ENCODE results near the gene RASGRP4. TPM values are rescaled to one million over a fixed set of nuclear protein-coding genes. Genes with fewer than 3 reads are reported as not detected.
"Not testable (repeated sequence)": the region's sequence is repeated elsewhere in the genome, so short reads cannot be mapped to it uniquely, and the experiment has no call there.

The RASGRP4 gene
- total RNA-seq, 3 donors from 2014 or later = 0.55 to 2.3 (median 2.0) TPM

DNA sequence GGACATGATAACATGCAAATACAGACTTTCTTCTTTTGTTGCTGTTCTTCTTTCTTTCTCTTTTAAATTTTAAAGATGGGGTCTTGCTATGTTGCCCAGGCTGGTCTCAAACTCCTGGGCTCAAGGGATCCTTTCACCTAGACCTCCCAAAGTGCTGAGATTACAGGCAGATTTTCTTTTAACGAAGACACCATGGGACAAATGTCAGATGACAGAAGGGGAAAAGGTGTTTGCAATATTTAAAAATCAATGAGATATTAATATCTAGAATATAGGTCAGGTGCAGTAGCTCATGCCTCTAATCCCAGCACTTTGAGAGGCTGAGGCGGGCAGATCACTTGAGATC lies 3.8 kb upstream of the RASGRP4 start:
- ATAC-seq (no peak), DNase-seq (no peak)
- intact Hi-C loops (cut with DNase I, micrococcal nuclease) = no loop called here
- H3K36me3 ChIP-seq (ENCODE audit: low read depth) = no peaks in the 10 kb centered on the region
- no peak overlapping the region for H3K4me3 ChIP-seq
- TF ChIP-seq, protein P1, sequence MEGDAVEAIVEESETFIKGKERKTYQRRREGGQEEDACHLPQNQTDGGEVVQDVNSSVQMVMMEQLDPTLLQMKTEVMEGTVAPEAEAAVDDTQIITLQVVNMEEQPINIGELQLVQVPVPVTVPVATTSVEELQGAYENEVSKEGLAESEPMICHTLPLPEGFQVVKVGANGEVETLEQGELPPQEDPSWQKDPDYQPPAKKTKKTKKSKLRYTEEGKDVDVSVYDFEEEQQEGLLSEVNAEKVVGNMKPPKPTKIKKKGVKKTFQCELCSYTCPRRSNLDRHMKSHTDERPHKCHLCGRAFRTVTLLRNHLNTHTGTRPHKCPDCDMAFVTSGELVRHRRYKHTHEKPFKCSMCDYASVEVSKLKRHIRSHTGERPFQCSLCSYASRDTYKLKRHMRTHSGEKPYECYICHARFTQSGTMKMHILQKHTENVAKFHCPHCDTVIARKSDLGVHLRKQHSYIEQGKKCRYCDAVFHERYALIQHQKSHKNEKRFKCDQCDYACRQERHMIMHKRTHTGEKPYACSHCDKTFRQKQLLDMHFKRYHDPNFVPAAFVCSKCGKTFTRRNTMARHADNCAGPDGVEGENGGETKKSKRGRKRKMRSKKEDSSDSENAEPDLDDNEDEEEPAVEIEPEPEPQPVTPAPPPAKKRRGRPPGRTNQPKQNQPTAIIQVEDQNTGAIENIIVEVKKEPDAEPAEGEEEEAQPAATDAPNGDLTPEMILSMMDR (IDR thresholded peaks at IDR 0.05) = no peak
- H3K9me3 ChIP-seq = no peaks in the 10 kb centered on the region
- H3K4me1 ChIP-seq (ENCODE audit: low read depth) = no peaks in the 10 kb centered on the region

DNA sequence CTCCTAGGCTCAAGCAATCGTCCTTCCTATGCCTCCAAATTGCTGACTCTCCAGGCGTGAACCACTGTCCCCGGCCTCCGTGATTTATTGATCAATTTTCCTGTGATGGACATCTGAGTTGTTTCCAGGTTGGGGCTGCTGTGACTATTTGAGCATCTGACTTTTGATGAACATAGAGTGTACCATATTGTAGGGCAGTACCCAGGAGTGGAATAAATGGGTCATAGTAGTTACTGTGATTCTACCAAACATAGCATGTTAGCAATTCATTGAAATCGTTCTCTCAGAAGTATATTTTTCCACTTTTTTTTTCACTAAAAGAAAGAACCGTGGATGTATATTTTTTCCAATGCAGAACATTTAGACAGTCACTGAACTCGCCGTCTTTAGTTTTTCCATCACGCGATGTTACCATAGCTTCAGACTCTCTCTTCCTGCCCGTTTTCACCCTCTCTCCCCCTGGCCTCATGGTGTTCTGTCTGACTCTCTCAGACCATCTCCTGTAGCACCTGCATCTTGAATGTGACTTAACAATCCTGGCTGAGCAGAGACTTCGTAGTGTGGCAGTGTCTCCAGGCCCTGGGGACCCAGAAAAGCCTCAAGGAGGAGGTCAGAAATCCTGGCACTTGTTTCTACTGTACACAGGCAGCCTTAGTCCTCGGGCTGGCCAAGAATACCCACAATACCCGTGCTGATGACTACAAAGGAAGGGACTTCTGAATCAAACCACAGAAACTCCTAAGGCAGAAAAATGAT lies 3.2 kb upstream of the RASGRP4 start:
- intact Hi-C loops (cut with DNase I, micrococcal nuclease) = no loop called here
- ATAC-seq (no peak), DNase-seq (no peak)
- no peak overlapping the region for H3K4me3 ChIP-seq
- no peaks in the 10 kb centered on the region for H3K9me3 ChIP-seq
- H3K36me3 ChIP-seq (ENCODE audit: low read depth) = no peaks in the 10 kb centered on the region
- H3K4me1 ChIP-seq (ENCODE audit: low read depth) = no peaks in the 10 kb centered on the region
- TF ChIP-seq, protein P1 (IDR thresholded peaks at IDR 0.05) = no peak

DNA sequence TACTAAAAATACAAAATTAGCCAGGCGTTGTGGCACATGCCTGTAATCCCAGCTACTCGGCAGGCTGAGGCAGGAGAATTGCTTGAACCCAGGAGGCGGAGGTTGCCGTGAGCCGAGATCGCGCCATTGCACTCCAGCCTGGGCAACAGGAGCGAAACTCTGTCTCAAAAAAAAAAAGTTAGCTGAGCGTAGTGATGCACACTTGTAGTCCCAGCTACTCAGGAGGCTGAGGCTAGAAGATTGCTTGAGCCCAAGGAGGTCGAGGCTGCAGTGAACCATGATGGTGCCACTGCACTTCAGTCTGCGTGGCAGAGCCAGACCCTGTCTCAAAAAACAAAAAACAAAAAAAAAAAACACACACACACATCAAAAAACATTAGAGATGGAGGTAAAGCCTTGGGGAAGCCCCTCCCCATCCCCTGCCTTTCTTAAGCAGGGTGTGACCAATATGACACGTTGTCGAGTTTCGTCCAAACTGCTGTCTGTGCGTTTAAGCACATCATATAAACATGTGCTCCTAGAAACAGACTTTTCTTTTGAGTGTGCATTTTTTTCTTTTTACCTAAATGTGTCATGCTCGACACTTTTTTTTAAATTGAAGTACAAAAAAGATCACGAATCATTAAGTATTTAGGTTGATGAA lies 1.1 kb upstream of the RASGRP4 start:
- DNase-seq; H3K4me1 ChIP-seq (ENCODE audit: low read depth); H3K4me3 ChIP-seq; intact Hi-C loops (cut with DNase I, micrococcal nuclease); ATAC-seq; H3K36me3 ChIP-seq (ENCODE audit: low read depth); H3K9me3 ChIP-seq: not testable (repeated sequence)

DNA sequence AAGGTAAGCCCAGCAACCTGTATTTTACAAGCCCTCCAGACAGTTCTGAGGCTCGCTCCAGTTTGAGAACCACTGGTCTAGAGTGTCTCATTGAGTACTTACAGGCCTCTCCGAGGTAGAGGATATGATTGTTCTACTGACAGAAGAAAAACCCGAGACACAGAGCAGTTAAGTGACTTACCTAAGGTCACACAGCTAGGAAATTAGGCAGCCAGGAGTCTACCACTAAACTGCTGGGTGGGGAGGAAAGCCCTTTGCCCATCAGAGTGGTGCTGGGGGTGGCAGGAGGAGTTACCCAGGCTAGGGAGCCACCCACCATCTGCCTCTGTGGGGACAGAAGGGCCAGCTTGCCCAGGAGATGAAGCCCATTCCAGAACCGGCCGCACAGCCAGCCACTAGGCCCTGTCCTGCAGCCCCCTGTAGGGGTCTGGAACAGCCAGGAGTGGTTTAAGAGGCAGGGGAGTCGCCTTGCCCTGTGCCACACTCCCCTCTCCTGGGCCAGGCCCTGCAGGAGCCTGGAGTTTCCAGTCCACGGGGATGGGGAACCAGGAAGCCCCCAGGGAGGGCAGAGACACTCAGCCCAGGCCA lies 703 bp downstream of the RASGRP4 start:
- Histone ChIP-seq H3K4me1 (ENCODE audit: low read depth) (no peaks in the 10 kb centered on the region), H3K9me3 (no peaks in the 10 kb centered on the region), H3K36me3 (ENCODE audit: low read depth) (no peaks in the 10 kb centered on the region), H3K4me3 (no peak overlapping the region)
- TF ChIP-seq, protein P1 (IDR thresholded peaks at IDR 0.05) = no peak
- ATAC-seq (peak; percentile 18), DNase-seq (no peak)
- intact Hi-C loops (cut with DNase I, micrococcal nuclease) = no loop called here

DNA sequence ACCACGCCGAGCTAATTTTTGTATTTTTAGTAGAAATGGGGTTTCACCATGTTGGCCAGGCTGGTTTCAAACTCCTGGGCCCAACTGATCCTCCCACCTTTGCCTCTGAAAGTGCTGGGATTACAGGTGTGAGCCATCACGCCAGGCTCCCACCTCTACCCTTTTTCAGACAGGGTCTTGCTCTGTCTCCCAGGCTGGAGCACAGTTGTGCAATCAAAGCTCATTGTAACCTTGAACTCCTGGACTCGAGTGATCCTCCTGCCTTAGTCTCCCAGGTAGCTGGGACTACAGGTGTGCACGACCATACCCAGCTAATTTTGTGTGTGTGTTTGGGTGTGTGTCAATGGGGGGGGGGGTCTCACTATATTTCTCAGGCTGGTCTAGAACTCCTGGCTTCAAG lies 1.7 kb downstream of the RASGRP4 start:
- no peak overlapping the region for H3K4me3 ChIP-seq
- no peak for ATAC-seq
- no peaks in the 10 kb centered on the region for H3K4me1 ChIP-seq (ENCODE audit: low read depth)
- TF ChIP-seq, protein P1 (IDR thresholded peaks at IDR 0.05) = no peak
- H3K36me3 ChIP-seq (ENCODE audit: low read depth) = no peaks in the 10 kb centered on the region
- no peaks in the 10 kb centered on the region for H3K9me3 ChIP-seq
- intact Hi-C loops (cut with DNase I, micrococcal nuclease) = no loop called here
- no peak for DNase-seq

DNA sequence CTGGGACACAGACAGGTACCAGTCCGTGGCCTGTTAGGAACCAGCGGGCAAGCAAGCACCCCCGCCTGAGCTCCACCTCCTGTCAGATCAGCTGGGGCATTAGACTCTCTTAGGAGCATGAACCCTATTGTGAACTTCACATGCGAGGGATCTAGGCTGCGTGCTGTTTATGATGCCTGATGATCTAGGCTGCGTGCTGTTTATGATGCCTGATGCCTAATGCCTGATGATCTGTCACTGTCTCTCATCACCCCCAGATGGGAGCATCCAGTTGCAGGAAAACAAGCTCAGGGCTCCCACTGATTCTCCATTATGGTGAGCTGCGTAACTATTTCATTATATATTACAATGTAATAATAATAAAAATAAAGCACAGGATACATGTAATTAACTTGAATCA lies 3.6 kb downstream of the RASGRP4 start:
- ATAC-seq (no peak), DNase-seq (no peak)
- no peaks in the 10 kb centered on the region for H3K9me3 ChIP-seq
- intact Hi-C loops (cut with DNase I, micrococcal nuclease) = no loop called here
- H3K4me3 ChIP-seq = no peak overlapping the region
- H3K36me3 ChIP-seq (ENCODE audit: low read depth) = no peaks in the 10 kb centered on the region
- TF ChIP-seq, protein P1 (IDR thresholded peaks at IDR 0.05) = no peak
- peaks cover 8% of the 10 kb centered on the region for H3K4me1 ChIP-seq (ENCODE audit: low read depth)

Measured in mucosa of descending colon (tissue), 3 donors.